PC-9 (cell line): ENCODE measurements around the gene DRG2. TPM values are rescaled to one million over a fixed set of nuclear protein-coding genes. Genes with fewer than 3 reads are reported as not detected.

Experiments used
- BruUV-seq: library from RNA; stranded (reverse); fragments of 400-500 nt; replicated peaks from 2 replicates; lab custom pipeline; 2021; lab: Mats Ljungman, UMichigan
- CTCF ChIA-PET: fragments of 300-600 bp; sonication (Branson Sonifier 250); formaldehyde crosslinking; loops from one replicate; lab custom pipeline; 2022; ENCODE audit warnings: antibody characterized with exemption; lab: Charles Lee
- POLR2A ChIA-PET: fragments of 300-600 bp; sonication (Branson Sonifier 250); formaldehyde crosslinking; loops from one replicate; lab custom pipeline; 2022; ENCODE audit warnings: antibody characterized with exemption; ENCODE audit not compliant: unreplicated experiment; lab: Charles Lee
- DNase-seq, 2 experiments: peaks; one replicate each; pipeline versions ENCODE4 v3.0.0 to v3.0.0-alpha.2; 2015 to 2022; ENCODE audit warnings: mixed read lengths in 1 of 2
- H2AFZ ChIP-seq: fragments of 200-600 bp; sonication (generic); 2 replicates; pipeline ENCODE4 v1.8.1; 2017; ENCODE audit warnings: antibody characterized with exemption
- H3F3A ChIP-seq: fragments of 200-600 bp; sonication (generic); 2 replicates; pipeline ENCODE4 v1.8.1; 2017; ENCODE audit warnings: antibody characterized with exemption, mild to moderate bottlenecking, low read depth; ENCODE audit not compliant: insufficient read depth
- H3K27ac ChIP-seq: fragments of 200-600 bp; sonication (generic); 2 replicates; pipeline ENCODE4 v1.6.1; 2016; ENCODE audit warnings: mixed run types
- H3K27me3 ChIP-seq: fragments of 200-600 bp; sonication (generic); 2 replicates; pipeline ENCODE4 v1.6.1; 2016; ENCODE audit warnings: low read depth, mixed run types; ENCODE audit not compliant: insufficient read depth
- H3K36me3 ChIP-seq: fragments of 200-600 bp; sonication (generic); 2 replicates; pipeline ENCODE4 v1.6.1; 2016; ENCODE audit warnings: low read depth, mixed run types
- H3K4me1 ChIP-seq: fragments of 200-600 bp; sonication (generic); replicated peaks from 2 replicates; pipeline ENCODE4 v1.6.1; 2016; ENCODE audit warnings: mixed run types; ENCODE audit not compliant: insufficient read depth
- H3K4me2 ChIP-seq: fragments of 200-600 bp; sonication (generic); 2 replicates; pipeline ENCODE4 v1.6.1; 2017; ENCODE audit warnings: mixed run types
- H3K4me3 ChIP-seq: fragments of 200-600 bp; sonication (generic); 2 replicates; pipeline ENCODE4 v1.6.1; 2016; ENCODE audit warnings: mixed run types
- H3K79me2 ChIP-seq: fragments of 200-600 bp; sonication (generic); 2 replicates; pipeline ENCODE4 v1.6.1; 2017; ENCODE audit warnings: low read depth, mixed run types
- H3K9me2 ChIP-seq: fragments of 200-600 bp; sonication (generic); 2 replicates; pipeline ENCODE4 v1.8.1; 2017; ENCODE audit warnings: mild to moderate bottlenecking; ENCODE audit not compliant: insufficient read depth
- H3K9me3 ChIP-seq: fragments of 200-600 bp; sonication (generic); 2 replicates; pipeline ENCODE4 v1.8.1; 2016; ENCODE audit warnings: low read depth; ENCODE audit not compliant: insufficient read depth
- H4K20me1 ChIP-seq: fragments of 200-600 bp; sonication (generic); 2 replicates; pipeline ENCODE4 v1.8.1; 2017; ENCODE audit not compliant: insufficient read depth
- CTCF ChIP-seq: fragments of 200-600 bp; sonication (generic); conservative IDR thresholded peaks from 2 replicates; pipeline ENCODE4 v1.6.1; 2017; ENCODE audit warnings: mixed run types, antibody characterized with exemption, mild to moderate bottlenecking, moderate library complexity
- EZH2 ChIP-seq: fragments of 200-600 bp; sonication (generic); IDR thresholded peaks from 2 replicates; pipeline ENCODE4 v1.8.0; 2017; ENCODE audit warnings: antibody characterized with exemption, low read depth
- intact Hi-C: fragments of 100-400 bp; cut with micrococcal nuclease; formaldehyde crosslinking; loops from one replicate; pipeline ENCODE4 v1.10.0; 2022; ENCODE audit not compliant: unreplicated experiment
- total RNA-seq: library from RNA; stranded (reverse); gene quantifications from 2 replicates; pipeline ENCODE4 v1.2.3, GENCODE V29; 2021

The DRG2 gene
- total RNA-seq, 1 experiment from 2014 or later = 66.9 TPM

GRCh38 chr17:18070861-18071340 is 16.8 kb upstream of the DRG2 start:
- CTCF ChIA-PET = no interaction called here
- Histone ChIP-seq H3K36me3 (no peaks in the 10 kb centered on the region), H2AFZ (no peak overlapping the region), H3K4me2 (no peak overlapping the region), H3F3A (peaks cover 24% of the 10 kb centered on the region), H3K4me1 (peaks cover 11% of the 10 kb centered on the region), H4K20me1 (no peaks in the 10 kb centered on the region), H3K27ac (no peak overlapping the region), H3K9me3 (no peaks in the 10 kb centered on the region), H3K27me3 (no peaks in the 10 kb centered on the region), H3K4me3 (no peak overlapping the region), H3K79me2 (no peaks in the 10 kb centered on the region), H3K9me2 (no peaks in the 10 kb centered on the region)
- no TSS peak for BruUV-seq
- POLR2A ChIA-PET = interaction anchor here (0.5 kb wide), 1 partner anchor 22 kb away, joined by 4 read pairs; no protein-coding TSS in a partner anchor
- intact Hi-C loops = no loop called here
- TF ChIP-seq CTCF = no peak
- no peak for TF ChIP-seq EZH2
- no peak for DNase-seq

- no peaks in the 10 kb centered on the region for H3K79me2 ChIP-seq
- no peak overlapping the region for H3K4me2 ChIP-seq
- no peaks in the 10 kb centered on the region for H3K36me3 ChIP-seq
- no peaks in the 10 kb centered on the region for H4K20me1 ChIP-seq
- H3F3A ChIP-seq = peaks cover 20% of the 10 kb centered on the region; the same call in 1 of the 2 replicates
- H2AFZ ChIP-seq = no peak overlapping the region
- no TSS peak for BruUV-seq
- H3K4me1 ChIP-seq = peaks cover 11% of the 10 kb centered on the region
- no peaks in the 10 kb centered on the region for H3K9me3 ChIP-seq
- H3K27ac ChIP-seq = no peak overlapping the region
- CTCF ChIA-PET = no interaction called here
- no peak for TF ChIP-seq CTCF
- no peak for TF ChIP-seq EZH2
- no peaks in the 10 kb centered on the region for H3K27me3 ChIP-seq
- no peak for DNase-seq
- no peaks in the 10 kb centered on the region for H3K9me2 ChIP-seq
- intact Hi-C loops = no loop called here
- POLR2A ChIA-PET = no interaction called here
- no peak overlapping the region for H3K4me3 ChIP-seq
Measured at GRCh38 chr17:18071751-18072150, 16.0 kb upstream of the DRG2 start.

GRCh38 chr17:18074566-18075272 is 13.0 kb upstream of the DRG2 start:
- Histone ChIP-seq H3K4me3 (no peak overlapping the region), H3K27ac (no peak overlapping the region), H3K27me3 (no peaks in the 10 kb centered on the region), H4K20me1 (no peaks in the 10 kb centered on the region), H3K9me3 (no peaks in the 10 kb centered on the region), H3K4me1 (no peaks in the 10 kb centered on the region), H2AFZ (no peak overlapping the region), H3K79me2 (no peaks in the 10 kb centered on the region), H3K9me2 (no peaks in the 10 kb centered on the region), H3F3A (peaks cover 11% of the 10 kb centered on the region; the same call in 1 of the 2 replicates), H3K4me2 (no peak overlapping the region), H3K36me3 (no peaks in the 10 kb centered on the region)
- intact Hi-C loops = no loop called here
- no peak for DNase-seq
- TF ChIP-seq CTCF (no peak), EZH2 (no peak)
- no TSS peak for BruUV-seq
- ChIA-PET POLR2A (interaction anchor here (0.6 kb wide), 1 partner anchor 1010 kb away, joined by 8 read pairs; no protein-coding TSS in a partner anchor), CTCF (interaction anchor here (0.5 to 0.6 kb wide), 2 partner anchors 52 to 445 kb away, joined by 3 to 9 read pairs; no protein-coding TSS in a partner anchor)
